Left lung (tissue), 10 donors: ENCODE results near the gene LTA4H. TPM values are rescaled to one million over a fixed set of nuclear protein-coding genes. Genes with fewer than 3 reads are reported as not detected.

Source experiments
- ATAC-seq: fragments of 200-7000 bp; cut with Tn5 transposase; one replicate; pipeline ENCODE4 v1.9.1; 2020; ENCODE audit warnings: moderate library complexity
- DNase-seq, 4 donors: peaks; one replicate each; pipeline ENCODE4 v3.0.0-alpha.2; 2013 to 2020
- H3K27ac ChIP-seq, 2 donors: fragments of 200-600 bp; sonication (generic) in 1 of 2; one replicate each; pipeline versions ENCODE4 v1.5.0 to v1.8.0; 2020 to 2021
- H3K27me3 ChIP-seq, 2 donors: fragments of 200-600 bp; sonication (generic) in 1 of 2; one replicate each; pipeline versions ENCODE4 v1.5.0 to v1.8.0; 2020 to 2021
- H3K36me3 ChIP-seq, 2 donors: fragments of 200-600 bp; sonication (generic) in 1 of 2; one replicate each; pipeline versions ENCODE4 v1.5.0 to v1.8.0; 2020 to 2021
- H3K4me1 ChIP-seq, 2 donors: fragments of 200-600 bp; one replicate each; pipeline ENCODE4 v1.8.0; 2021
- H3K4me3 ChIP-seq, 2 donors: fragments of 200-600 bp; sonication (generic) in 1 of 2; one replicate each; pipeline versions ENCODE4 v1.5.0 to v1.8.0; 2020 to 2021; ENCODE audit warnings: mild to moderate bottlenecking in 1 of 2
- H3K9me3 ChIP-seq, 2 donors: fragments of 200-600 bp; sonication (generic) in 1 of 2; one replicate each; pipeline versions ENCODE4 v1.5.0 to v1.8.0; 2020 to 2021
- CTCF ChIP-seq, 2 donors: fragments of 200-600 bp; sonication (generic) in 1 of 2; IDR thresholded peaks; one replicate each; pipeline versions ENCODE4 v1.5.0 to v1.8.0; 2021; ENCODE audit warnings: antibody characterized with exemption in 2 of 2
- intact Hi-C, 2 donors: fragments of 100-400 bp; cut with DNase I; formaldehyde crosslinking; loops; one replicate each; pipeline versions ENCODE4 v1.11.2 to v1.14.2; 2022
- polyA plus RNA-seq, 6 donors: library from polyadenylated mRNA; unstranded; fragments of 120-200 nt; gene quantifications; one replicate each; pipeline ENCODE4 v1.2.1, GENCODE V29; 2013; ENCODE audit not compliant: insufficient read length in 6 of 6
- total RNA-seq, 2 donors: library from RNA; stranded (reverse); fragmentation: NEBNext Ultra II Directional; extraction: Animal tissue kit (Norgen Biotek cat#: 25700); gene quantifications; one replicate each; pipeline ENCODE4 v1.2.1, GENCODE V29; 2021
- donor health status: DM: no; HTN: yes; CAD: no.
- donor health status: DM: no; HTN: no; CAD: no.

The LTA4H gene
- total and polyA plus RNA-seq, 8 donors, result 173 to 227 (median 203) TPM

DNA sequence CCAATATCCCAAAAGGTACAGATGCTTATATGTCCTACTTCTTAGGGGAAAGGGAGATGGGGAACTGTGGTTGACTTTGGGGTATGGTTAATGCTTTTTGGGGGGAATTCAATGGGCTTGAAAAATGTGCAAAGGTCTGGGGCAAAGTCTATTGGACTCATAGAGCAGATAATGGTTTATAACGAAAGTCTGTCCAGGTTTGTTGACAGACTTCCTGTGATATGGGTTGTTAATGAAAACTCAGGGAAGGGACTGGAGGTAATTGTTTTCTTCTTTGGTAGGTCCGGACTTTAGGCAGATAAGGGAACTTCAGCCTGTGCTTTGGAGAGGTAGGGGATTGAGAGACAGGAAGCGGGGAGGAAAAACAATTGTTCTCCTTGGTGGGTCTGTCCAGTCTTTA, 46.2 kb upstream of the LTA4H start:
- Histone ChIP-seq H3K9me3 (no peaks in the 10 kb centered on the region), H3K27me3 (no peaks in the 10 kb centered on the region), H3K4me3 (no peak overlapping the region), H3K36me3 (no peaks in the 10 kb centered on the region), H3K27ac (no peak overlapping the region), H3K4me1 (peaks cover 0 to 6% of the 10 kb centered on the region in 2 donors)
- no peak for DNase-seq
- intact Hi-C loops, result no loop called here
- no peak for TF ChIP-seq CTCF (IDR thresholded peaks at IDR 0.05)
- ATAC-seq, result no peak

- no peak for TF ChIP-seq CTCF (IDR thresholded peaks at IDR 0.05)
- H3K9me3 ChIP-seq, result no peaks in the 10 kb centered on the region
- ATAC-seq (peak; percentile 61), DNase-seq (peak in 3 of 4 donors; percentile 40 to 69 (median 41))
- H3K4me3 ChIP-seq, result no peak overlapping the region
- no peaks in the 10 kb centered on the region for H3K27me3 ChIP-seq
- no peaks in the 10 kb centered on the region for H3K36me3 ChIP-seq
- H3K4me1 ChIP-seq, result peaks cover 6 to 12% of the 10 kb centered on the region in 2 donors
- intact Hi-C loops, result no loop called here
- no peak overlapping the region for H3K27ac ChIP-seq
These were observed 43.1 kb upstream of the LTA4H start for GRCh38 chr12:96078231-96079135.

GRCh38 chr12:96077081-96077480, 41.7 kb upstream of the LTA4H start:
- Histone ChIP-seq H3K4me3 (no peak overlapping the region), H3K4me1 (peaks cover 6 to 17% of the 10 kb centered on the region in 2 donors), H3K9me3 (no peaks in the 10 kb centered on the region), H3K36me3 (no peaks in the 10 kb centered on the region), H3K27me3 (no peaks in the 10 kb centered on the region), H3K27ac (no peak overlapping the region)
- intact Hi-C loops, result no loop called here
- DNase-seq, result no peak
- no peak for ATAC-seq
- no peak for TF ChIP-seq CTCF (IDR thresholded peaks at IDR 0.05)

- H3K4me1 ChIP-seq, result peaks cover 6 to 21% of the 10 kb centered on the region in 2 donors
- no peak for TF ChIP-seq CTCF (IDR thresholded peaks at IDR 0.05)
- H3K27me3 ChIP-seq, result no peaks in the 10 kb centered on the region
- no peak overlapping the region for H3K4me3 ChIP-seq
- H3K36me3 ChIP-seq, result no peaks in the 10 kb centered on the region
- no peaks in the 10 kb centered on the region for H3K9me3 ChIP-seq
- ATAC-seq (no peak), DNase-seq (no peak)
- intact Hi-C loops, result no loop called here
- H3K27ac ChIP-seq, result no peak overlapping the region
These were observed 40.2 kb upstream of the LTA4H start for GRCh38 chr12:96075560-96075959.
